IgD-negative memory B cell (primary cell): ENCODE results near the gene ANK2. TPM values are rescaled to one million over a fixed set of nuclear protein-coding genes. Genes with fewer than 3 reads are reported as not detected.

Source experiments
- H3K27ac Mint-ChIP-seq, 3 donors: one replicate each; pipeline ENCODE4 v1.8.0; 2020 to 2022; ENCODE audit warnings: mild to moderate bottlenecking in 3 of 3, mixed read lengths in 3 of 3, moderate library complexity in 1 of 3
- H3K27me3 Mint-ChIP-seq: one replicate; pipeline ENCODE4 v1.8.0; 2021; ENCODE audit warnings: mixed read lengths
- H3K36me3 Mint-ChIP-seq: one replicate; pipeline ENCODE4 v1.8.0; 2020; ENCODE audit warnings: mild to moderate bottlenecking, mixed read lengths
- H3K4me1 Mint-ChIP-seq, 3 donors: one replicate each; pipeline ENCODE4 v1.8.0; 2020 to 2022; ENCODE audit warnings: mixed read lengths in 3 of 3, mild to moderate bottlenecking in 1 of 3
- H3K4me3 Mint-ChIP-seq, 4 donors: one replicate each; pipeline ENCODE4 v1.8.0; 2020 to 2022; ENCODE audit warnings: mild to moderate bottlenecking in 4 of 4, mixed read lengths in 4 of 4, moderate library complexity in 3 of 4
- H3K9me3 Mint-ChIP-seq, 3 donors: one replicate each; pipeline ENCODE4 v1.8.0; 2020 to 2021; ENCODE audit warnings: mixed read lengths in 3 of 3, mild to moderate bottlenecking in 1 of 3
- polyA plus RNA-seq: library from polyadenylated mRNA; unstranded; fragments of 300-500 nt; fragmentation: Illumina TruSeq; gene quantifications from one replicate; pipeline ENCODE4 v1.2.3, GENCODE V29; 2021

ANK2 gene
- polyA plus RNA-seq, 1 donor from 2014 or later, result not detected

DNA sequence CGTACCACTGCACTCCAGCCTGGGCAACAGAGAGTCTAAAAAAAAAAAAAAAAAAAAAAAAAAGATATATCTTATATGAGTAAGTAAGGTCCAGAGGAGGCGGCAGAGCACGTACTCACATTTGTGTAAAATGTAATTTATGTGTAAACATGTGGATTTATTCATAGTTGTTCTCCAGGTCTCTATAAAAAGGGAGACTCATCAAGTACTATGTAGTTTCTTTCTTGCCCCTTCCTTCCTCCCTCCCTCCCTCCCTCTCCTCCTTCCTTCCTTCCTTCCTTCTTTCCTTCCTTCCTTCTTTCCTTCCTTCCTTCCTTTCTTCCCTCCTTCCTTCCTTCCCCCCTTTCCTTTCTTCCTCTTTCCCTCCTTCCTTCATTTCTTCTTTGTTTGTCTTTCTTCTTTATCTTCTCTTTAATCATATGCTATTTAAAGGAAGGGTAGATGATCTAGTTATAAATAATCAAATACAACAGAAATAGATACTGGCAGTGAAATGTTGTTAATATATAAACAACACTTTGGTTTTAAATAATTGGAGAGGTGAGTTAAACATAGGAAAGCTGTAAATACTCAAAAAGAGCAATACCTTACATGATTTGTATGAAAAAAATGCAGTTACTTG lies 344.8 kb downstream of the ANK2 start:
- H3K27me3 Mint-ChIP-seq, result no peaks in the 10 kb centered on the region
- H3K9me3 Mint-ChIP-seq, result peaks cover 0 to 2% (median 0%) of the 10 kb centered on the region in 3 donors
- H3K27ac Mint-ChIP-seq, result no peak overlapping the region
- H3K4me1 Mint-ChIP-seq, result no peaks in the 10 kb centered on the region
- H3K36me3 Mint-ChIP-seq, result no peaks in the 10 kb centered on the region
- no peak overlapping the region for H3K4me3 Mint-ChIP-seq

DNA sequence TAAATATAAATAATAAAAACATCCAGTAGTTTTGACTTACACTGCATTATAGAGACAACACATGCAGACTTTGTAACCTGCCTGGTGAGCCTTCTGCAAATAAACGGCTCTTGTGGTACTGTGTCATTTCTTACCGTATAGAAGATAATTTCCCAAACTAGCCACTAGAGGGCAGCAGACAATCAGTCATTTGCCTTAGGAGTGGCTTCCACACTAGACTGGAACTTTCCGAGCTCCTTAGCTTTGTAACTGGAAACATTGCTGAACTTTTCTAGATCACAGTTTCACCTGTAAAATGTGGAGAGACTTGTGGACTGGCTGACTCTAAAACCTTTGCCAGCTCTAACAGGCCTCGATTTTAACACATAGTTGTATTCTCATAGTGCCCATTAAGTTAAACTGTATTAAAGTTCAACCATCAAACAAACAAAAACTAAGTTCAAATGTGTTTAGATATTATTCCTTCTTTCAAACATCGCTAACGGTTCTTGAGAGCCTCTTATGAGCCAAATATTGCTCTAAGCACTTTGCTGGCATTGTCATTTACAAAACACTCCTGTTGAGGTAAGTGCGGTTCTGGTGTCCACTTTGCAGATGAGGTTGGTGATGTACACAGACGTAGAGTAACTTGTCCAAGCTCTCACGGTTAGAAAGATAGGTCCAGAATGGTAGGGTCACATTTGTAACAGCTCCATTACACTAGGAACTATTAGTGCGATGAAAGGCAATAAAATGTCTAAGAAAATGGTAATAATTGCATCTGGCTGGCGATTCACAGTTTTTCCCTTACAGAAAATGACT lies 345.5 kb downstream of the ANK2 start:
- Mint-ChIP-seq H3K36me3 (no peaks in the 10 kb centered on the region), H3K27ac (no peak overlapping the region), H3K4me3 (no peak overlapping the region), H3K27me3 (no peaks in the 10 kb centered on the region), H3K9me3 (no peaks in the 10 kb centered on the region), H3K4me1 (no peaks in the 10 kb centered on the region)

DNA sequence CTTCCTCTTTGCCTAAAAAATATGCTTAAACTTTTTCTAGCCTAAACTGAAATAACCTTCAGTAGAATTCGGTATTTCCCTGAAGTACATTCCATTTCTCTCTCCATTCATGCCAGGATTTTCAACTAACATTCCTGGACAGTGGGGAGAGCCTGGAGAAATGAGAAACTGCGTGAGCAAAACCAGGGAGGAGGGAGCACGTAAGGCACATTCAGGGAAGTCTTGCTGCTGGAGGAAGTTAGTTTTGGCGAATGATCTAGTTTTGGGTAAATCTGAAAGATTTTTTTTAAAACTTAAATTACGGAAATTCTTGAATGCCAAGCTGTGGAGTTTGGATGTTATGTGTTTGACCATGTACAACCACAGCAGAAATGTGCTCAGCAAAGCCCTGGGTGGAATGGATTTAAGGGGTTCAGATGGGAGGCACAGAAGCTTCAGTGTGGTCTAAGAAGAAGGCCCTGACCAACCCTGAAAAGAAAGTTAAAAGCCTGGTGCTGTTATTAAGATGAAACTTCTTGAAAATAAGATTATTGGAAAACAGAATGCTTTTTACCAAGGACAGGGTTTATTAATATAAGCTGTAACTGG lies 347.8 kb downstream of the ANK2 start:
- Mint-ChIP-seq H3K4me1 (no peaks in the 10 kb centered on the region), H3K4me3 (no peak overlapping the region), H3K27ac (no peak overlapping the region), H3K27me3 (no peaks in the 10 kb centered on the region), H3K36me3 (no peaks in the 10 kb centered on the region), H3K9me3 (no peaks in the 10 kb centered on the region)

DNA sequence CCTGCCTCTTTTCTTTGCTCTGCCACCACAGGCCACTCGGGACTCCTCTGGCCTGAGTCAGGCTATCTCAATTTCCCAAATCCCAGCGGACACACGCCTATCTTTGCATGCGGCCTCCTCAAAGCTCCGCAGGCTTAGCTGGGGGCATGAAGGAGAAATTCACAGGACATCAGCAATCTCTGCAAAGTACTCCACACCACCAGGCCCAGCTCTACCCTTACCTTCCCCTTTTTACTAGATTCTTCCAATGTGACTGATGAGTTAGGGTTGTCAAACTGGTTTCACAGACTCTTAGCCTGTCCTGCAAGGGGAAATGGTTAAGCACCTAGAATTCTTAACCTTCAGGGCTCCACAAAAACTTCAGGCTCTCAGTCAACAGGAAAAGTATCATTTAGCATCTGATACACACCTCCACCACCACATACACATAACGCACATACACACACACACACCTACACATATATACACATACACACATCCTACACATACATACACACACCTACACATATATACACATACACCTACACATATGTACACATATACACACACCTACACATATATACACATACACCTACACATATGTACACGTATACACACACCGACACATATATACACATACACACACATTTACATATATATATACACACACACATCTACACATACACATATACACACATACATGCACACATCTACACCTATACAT lies 349.1 kb downstream of the ANK2 start:
- Mint-ChIP-seq H3K4me1 (no peaks in the 10 kb centered on the region), H3K36me3 (no peaks in the 10 kb centered on the region), H3K4me3 (no peak overlapping the region), H3K27me3 (no peaks in the 10 kb centered on the region), H3K27ac (no peak overlapping the region), H3K9me3 (no peaks in the 10 kb centered on the region)

DNA sequence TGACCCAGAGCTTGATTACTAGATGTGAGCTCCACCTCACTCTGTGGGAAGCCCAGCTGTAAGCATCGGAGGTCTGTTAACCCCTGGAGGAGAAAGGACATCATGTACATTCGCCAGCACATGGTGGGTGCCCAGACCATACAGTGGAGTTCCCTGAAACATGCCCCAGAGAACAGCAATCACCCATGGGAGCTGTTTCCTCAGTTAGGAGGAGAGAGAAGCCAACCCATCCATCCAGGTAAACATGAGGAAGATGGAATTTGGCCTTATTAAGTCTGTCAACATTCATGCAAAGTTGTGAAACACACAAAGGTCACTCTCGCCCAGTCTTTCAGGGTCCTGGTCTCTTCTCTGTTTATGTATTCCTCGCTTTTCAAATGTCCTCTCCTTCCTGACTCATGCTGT lies 354.7 kb downstream of the ANK2 start:
- Mint-ChIP-seq H3K27ac (no peak overlapping the region), H3K9me3 (no peaks in the 10 kb centered on the region), H3K4me1 (no peaks in the 10 kb centered on the region), H3K27me3 (peaks cover 2% of the 10 kb centered on the region), H3K4me3 (no peak overlapping the region), H3K36me3 (no peaks in the 10 kb centered on the region)

DNA sequence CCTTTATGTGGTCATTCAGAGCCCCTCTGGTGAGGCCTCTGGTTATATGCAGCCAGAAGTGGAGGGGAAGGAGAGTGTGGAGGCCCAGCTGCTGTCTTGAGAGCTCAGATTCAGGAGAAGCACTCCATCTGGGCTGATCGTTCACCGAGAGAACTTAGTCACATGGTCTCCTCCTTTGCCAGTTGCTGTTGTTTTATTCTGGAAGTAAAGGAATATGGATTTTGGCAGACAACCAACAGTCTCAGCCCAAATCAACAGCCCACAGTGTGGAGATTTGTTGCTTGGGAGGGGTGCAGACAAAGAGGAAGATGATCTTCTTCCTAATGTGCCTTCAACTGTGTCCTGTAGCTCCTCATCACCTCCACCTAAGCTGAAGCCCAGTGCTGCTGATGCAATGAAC lies 355.4 kb downstream of the ANK2 start:
- H3K9me3 Mint-ChIP-seq, result no peaks in the 10 kb centered on the region
- H3K27me3 Mint-ChIP-seq, result peaks cover 2% of the 10 kb centered on the region
- H3K4me1 Mint-ChIP-seq, result no peaks in the 10 kb centered on the region
- no peak overlapping the region for H3K27ac Mint-ChIP-seq
- no peaks in the 10 kb centered on the region for H3K36me3 Mint-ChIP-seq
- H3K4me3 Mint-ChIP-seq, result no peak overlapping the region

DNA sequence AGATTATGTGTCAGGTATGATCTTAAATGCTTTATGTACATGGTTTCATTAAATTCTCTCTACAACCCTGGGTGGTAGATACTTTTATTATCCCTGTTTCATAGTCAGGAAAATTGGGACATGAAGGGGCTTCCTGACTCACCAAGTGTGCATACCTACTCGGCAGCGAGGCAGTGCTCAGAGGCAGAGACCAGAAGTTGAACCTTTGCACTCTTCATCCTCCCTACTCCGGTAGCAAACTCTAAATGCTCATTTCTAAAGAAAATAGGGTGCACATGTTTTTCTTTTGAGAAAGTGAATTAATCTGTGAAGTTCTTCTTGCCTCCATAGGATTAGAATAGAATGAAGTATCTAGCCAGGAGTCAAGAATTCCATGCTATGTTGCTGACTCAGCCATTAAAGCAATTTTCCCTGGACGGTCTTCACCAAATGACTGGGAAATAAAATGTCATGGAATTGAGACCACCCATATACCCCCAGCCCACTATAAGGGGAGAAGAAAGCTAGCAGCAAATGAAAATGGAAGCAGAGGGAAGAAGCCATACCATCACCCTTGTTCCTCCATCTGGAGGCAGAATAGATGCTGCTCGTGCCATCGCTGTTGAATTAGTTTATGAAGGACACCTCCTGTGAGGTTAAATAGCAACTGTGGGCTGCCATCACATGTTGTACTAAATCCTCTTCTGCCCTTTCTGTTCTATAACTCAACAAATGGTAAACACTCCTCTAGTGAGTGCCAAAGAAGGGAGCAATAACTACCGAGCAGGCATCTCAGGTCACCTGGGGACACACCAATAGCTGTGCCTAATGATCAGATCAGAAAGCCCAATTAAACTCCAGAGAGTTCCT lies 356.6 kb downstream of the ANK2 start:
- Mint-ChIP-seq H3K27me3 (peaks cover 2% of the 10 kb centered on the region), H3K9me3 (no peaks in the 10 kb centered on the region), H3K4me3 (no peak overlapping the region), H3K36me3 (no peaks in the 10 kb centered on the region), H3K4me1 (no peaks in the 10 kb centered on the region), H3K27ac (no peak overlapping the region)

DNA sequence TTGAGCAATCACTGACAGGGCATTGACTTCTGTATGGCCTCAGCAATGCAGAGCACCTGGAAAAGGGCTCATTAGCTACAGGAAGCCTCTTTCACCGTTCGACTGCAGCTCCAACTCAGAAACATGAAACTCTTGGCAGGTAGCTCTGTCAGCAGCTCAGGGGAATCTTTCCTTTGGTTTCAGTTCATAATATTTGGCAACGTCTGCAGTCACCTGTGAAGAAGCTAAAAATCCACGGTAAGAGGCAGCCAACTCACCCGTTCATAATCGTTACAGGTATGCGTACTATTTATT lies 357.2 kb downstream of the ANK2 start:
- no peaks in the 10 kb centered on the region for H3K4me1 Mint-ChIP-seq
- H3K27ac Mint-ChIP-seq, result no peak overlapping the region
- H3K36me3 Mint-ChIP-seq, result no peaks in the 10 kb centered on the region
- no peaks in the 10 kb centered on the region for H3K9me3 Mint-ChIP-seq
- H3K27me3 Mint-ChIP-seq, result peaks cover 4% of the 10 kb centered on the region
- no peak overlapping the region for H3K4me3 Mint-ChIP-seq

DNA sequence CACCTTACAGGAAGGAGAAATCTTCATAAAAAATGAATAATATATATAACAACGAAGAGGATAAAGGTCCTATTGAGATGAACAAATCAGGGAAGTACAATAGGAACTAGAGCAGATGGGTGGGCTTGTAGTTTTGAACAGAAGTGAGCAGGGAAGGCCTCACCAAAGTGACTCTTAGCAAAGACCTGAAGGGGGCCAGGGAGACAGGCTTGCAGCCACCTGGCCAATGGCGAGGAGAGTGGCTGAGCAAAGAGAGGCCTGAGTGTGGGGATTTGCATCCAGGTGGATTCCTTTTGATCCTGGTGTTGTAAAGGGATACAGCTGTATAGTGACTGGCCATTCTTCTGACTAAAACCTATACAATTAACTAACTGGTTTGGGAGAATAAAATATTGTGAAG lies 358.0 kb downstream of the ANK2 start:
- peaks cover 8% of the 10 kb centered on the region for H3K27me3 Mint-ChIP-seq
- H3K36me3 Mint-ChIP-seq, result no peaks in the 10 kb centered on the region
- H3K9me3 Mint-ChIP-seq, result no peaks in the 10 kb centered on the region
- no peak overlapping the region for H3K4me3 Mint-ChIP-seq
- H3K27ac Mint-ChIP-seq, result no peak overlapping the region
- no peaks in the 10 kb centered on the region for H3K4me1 Mint-ChIP-seq

DNA sequence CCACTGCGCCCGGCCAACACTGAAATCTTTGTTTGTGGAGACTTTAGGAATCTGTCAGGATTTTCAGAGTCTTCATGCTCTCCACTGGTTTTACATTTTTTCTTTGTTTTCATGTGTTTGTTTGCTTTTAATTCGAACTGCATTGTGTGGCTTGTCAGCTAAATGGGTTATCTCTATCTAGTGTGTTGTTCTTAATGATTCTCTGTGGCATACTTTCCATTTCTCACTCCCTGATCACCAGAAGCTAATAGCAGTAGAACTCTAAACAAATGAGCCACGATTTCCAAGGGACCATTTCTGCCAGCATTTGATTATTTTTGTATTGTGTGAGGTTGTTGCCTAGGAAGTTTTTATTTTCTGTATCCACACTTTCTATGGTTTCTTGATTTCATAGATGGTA lies 359.7 kb downstream of the ANK2 start:
- no peak overlapping the region for H3K4me3 Mint-ChIP-seq
- no peaks in the 10 kb centered on the region for H3K4me1 Mint-ChIP-seq
- H3K27me3 Mint-ChIP-seq, result peaks cover 9% of the 10 kb centered on the region
- H3K27ac Mint-ChIP-seq, result no peak overlapping the region
- H3K9me3 Mint-ChIP-seq, result no peaks in the 10 kb centered on the region
- H3K36me3 Mint-ChIP-seq, result no peaks in the 10 kb centered on the region

DNA sequence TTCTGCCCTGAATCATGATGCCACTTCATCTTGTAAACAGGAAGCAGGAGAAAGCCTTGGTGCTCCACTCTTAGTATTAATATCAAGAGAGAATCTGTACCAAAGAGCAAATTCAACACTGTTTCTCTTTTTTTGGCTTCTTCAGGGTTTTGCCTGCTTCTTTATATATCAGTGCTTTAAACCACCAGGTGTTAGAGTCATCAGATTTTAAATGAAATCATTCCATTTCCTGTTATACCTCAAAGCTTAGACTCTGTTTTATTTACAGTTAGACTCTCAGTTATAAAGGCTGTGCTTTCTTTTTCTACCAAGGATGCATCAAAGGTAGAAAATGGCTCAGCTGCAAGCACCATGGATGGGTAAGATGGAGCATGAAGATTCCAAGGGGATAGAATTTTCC lies 361.2 kb downstream of the ANK2 start:
- H3K4me1 Mint-ChIP-seq, result no peaks in the 10 kb centered on the region
- H3K27ac Mint-ChIP-seq, result no peak overlapping the region
- H3K27me3 Mint-ChIP-seq, result peaks cover 9% of the 10 kb centered on the region
- H3K36me3 Mint-ChIP-seq, result no peaks in the 10 kb centered on the region
- H3K4me3 Mint-ChIP-seq, result no peak overlapping the region
- H3K9me3 Mint-ChIP-seq, result no peaks in the 10 kb centered on the region

DNA sequence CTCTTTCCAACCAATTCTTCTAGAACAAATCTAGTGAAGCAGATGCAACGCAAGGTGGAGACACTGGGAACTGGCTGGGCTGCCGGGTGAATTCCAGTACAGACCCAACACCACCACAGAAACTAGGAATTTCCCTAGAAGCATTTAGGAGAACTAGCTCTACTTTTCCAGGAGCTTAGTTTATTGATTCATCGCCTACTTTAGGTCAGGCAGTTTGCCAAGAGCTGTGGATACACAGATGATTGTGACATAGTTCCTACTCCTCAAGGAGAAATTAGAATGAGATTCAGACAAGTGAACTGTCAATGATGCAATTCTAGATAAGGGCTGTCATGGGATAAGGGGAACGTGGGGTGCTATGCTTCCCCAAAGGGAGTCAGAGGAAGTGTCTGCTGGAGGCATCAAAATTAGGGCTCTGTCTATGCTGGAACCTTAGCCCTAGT lies 362.1 kb downstream of the ANK2 start:
- no peak overlapping the region for H3K4me3 Mint-ChIP-seq
- no peaks in the 10 kb centered on the region for H3K4me1 Mint-ChIP-seq
- no peak overlapping the region for H3K27ac Mint-ChIP-seq
- peaks cover 10% of the 10 kb centered on the region for H3K27me3 Mint-ChIP-seq
- peaks cover 0 to 4% (median 3%) of the 10 kb centered on the region in 3 donors for H3K9me3 Mint-ChIP-seq
- no peaks in the 10 kb centered on the region for H3K36me3 Mint-ChIP-seq

DNA sequence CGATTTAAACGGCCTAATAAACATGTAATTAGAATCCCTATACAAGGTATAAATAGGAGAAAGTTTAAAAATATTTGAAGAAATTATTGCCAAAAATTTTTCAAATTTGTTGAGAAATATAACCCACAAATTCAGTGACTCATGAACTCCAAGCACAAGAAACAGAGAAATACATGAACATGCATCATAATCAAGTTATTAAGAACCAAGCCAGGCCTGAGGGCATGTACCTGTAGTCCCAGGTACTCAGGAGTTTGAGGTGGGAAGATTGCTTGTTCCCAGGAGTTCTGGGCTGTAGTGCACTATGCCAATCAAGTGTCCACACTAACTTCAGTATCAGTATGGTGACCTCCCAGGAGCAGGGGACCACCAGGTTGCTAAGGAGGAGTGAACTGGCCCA lies 370.2 kb downstream of the ANK2 start:
- Mint-ChIP-seq H3K4me1 (no peaks in the 10 kb centered on the region), H3K36me3 (peaks cover 1% of the 10 kb centered on the region), H3K4me3 (no peak overlapping the region), H3K27me3 (peaks cover 1% of the 10 kb centered on the region), H3K27ac (no peak overlapping the region), H3K9me3 (peaks cover 5 to 14% (median 13%) of the 10 kb centered on the region in 3 donors)

DNA sequence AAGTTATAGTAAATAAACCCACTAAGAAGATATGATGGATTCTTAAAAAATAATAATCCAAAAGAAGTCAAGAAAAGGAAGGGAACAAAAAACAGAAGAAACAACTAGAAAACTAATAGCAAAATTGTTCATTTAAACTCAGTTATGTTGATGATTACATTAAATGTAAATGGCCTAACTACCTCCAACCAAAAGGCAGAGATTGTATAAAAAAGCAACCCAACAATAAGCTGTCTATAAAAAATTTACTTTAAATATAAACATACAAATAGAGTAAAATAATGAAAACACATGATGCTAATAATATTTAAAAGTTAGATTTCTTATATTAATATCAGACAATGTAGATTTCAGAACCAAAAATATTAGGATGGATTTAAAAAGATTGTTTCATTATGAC lies 371.5 kb downstream of the ANK2 start:
- Mint-ChIP-seq H3K27me3 (peaks cover 1% of the 10 kb centered on the region), H3K4me3 (no peak overlapping the region), H3K27ac (no peak overlapping the region), H3K36me3 (peaks cover 3% of the 10 kb centered on the region), H3K4me1 (no peaks in the 10 kb centered on the region), H3K9me3 (peaks cover 5 to 16% (median 13%) of the 10 kb centered on the region in 3 donors)

DNA sequence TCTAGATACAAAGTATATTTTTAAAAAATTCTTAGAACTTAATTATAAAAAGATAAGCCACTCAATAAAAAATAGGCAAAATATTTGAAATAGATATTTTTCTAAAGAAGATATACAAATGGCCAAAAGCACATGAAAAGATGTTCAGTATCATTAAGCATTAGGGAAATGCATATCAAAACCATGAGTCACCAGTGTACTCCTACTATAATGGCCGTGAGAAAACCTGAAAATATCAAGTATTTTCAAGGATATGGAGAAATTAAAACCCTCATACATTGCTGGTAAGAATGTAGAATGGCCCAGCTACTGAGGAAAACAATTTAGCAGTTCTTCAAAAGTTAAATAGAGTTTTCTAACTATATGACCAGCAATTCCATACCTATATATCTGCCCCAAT lies 374.2 kb downstream of the ANK2 start:
- no peak overlapping the region for H3K4me3 Mint-ChIP-seq
- H3K4me1 Mint-ChIP-seq, result no peaks in the 10 kb centered on the region
- no peaks in the 10 kb centered on the region for H3K27me3 Mint-ChIP-seq
- H3K27ac Mint-ChIP-seq, result no peak overlapping the region
- peaks cover 3% of the 10 kb centered on the region for H3K36me3 Mint-ChIP-seq
- peaks cover 0 to 16% (median 9%) of the 10 kb centered on the region in 3 donors for H3K9me3 Mint-ChIP-seq
